Chondrocyte (in vitro differentiated cells): ENCODE data around the gene IVL. TPM values are rescaled to one million over a fixed set of nuclear protein-coding genes. Genes with fewer than 3 reads are reported as not detected.

Experiments
- DNase-seq: peaks from one replicate; pipeline ENCODE4 v3.0.0; 2021; ENCODE audit warnings: mixed read lengths, low spot score
- H3K27ac Mint-ChIP-seq: one replicate; pipeline ENCODE4 v1.8.0; 2021; ENCODE audit warnings: mild to moderate bottlenecking, moderate library complexity, mixed read lengths; ENCODE audit not compliant: unreplicated experiment
- H3K27me3 Mint-ChIP-seq: 2 replicates; pipeline ENCODE4 v1.8.0; 2021; ENCODE audit warnings: low read depth, mixed read lengths
- H3K36me3 Mint-ChIP-seq: 2 replicates; pipeline ENCODE4 v1.8.0; 2021; ENCODE audit warnings: low read depth, mixed read lengths
- H3K4me1 Mint-ChIP-seq: 2 replicates; pipeline ENCODE4 v1.8.0; 2021; ENCODE audit warnings: low read depth, mild to moderate bottlenecking, mixed read lengths
- H3K4me3 Mint-ChIP-seq: one replicate; pipeline ENCODE4 v1.8.0; 2021; ENCODE audit warnings: mild to moderate bottlenecking, moderate library complexity, mixed read lengths; ENCODE audit not compliant: unreplicated experiment
- H3K9me3 Mint-ChIP-seq: 2 replicates; pipeline ENCODE4 v1.8.0; 2021; ENCODE audit warnings: low read depth, mixed read lengths
- long read RNA-seq: library from polyadenylated mRNA; stranded (forward); transcript quantifications from one replicate; pipeline ENCODE4 v2.0.0, GENCODE V29; 2021
- total RNA-seq: library from RNA; stranded (reverse); gene quantifications from 3 replicates; pipeline ENCODE4 v1.2.1, GENCODE V29; 2021
- TF ChIP-seq, protein P1 (sequence below): fragments of 200-600 bp; sonication (generic); IDR thresholded peaks from 2 replicates; pipeline ENCODE4 v1.5.0; 2021; ENCODE audit warnings: antibody characterized with exemption, mild to moderate bottlenecking, moderate library complexity

Gene IVL, protein sequence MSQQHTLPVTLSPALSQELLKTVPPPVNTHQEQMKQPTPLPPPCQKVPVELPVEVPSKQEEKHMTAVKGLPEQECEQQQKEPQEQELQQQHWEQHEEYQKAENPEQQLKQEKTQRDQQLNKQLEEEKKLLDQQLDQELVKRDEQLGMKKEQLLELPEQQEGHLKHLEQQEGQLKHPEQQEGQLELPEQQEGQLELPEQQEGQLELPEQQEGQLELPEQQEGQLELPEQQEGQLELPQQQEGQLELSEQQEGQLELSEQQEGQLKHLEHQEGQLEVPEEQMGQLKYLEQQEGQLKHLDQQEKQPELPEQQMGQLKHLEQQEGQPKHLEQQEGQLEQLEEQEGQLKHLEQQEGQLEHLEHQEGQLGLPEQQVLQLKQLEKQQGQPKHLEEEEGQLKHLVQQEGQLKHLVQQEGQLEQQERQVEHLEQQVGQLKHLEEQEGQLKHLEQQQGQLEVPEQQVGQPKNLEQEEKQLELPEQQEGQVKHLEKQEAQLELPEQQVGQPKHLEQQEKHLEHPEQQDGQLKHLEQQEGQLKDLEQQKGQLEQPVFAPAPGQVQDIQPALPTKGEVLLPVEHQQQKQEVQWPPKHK
- total RNA-seq: not detected in 3 replicates
- long read RNA-seq: 0 reads

GRCh38 chr1:152907686-152908601, at the start of gene IVL:
Gene IVL (plus strand): TSS chr1:152908546. CDS start chr1:152909798, 1,252 bp downstream.
- Mint-ChIP-seq H3K4me3 (no peak within 1 kb of the TSS), H3K27me3 (no peaks in the 10 kb centered on the region), H3K9me3 (no peaks in the 10 kb centered on the region), H3K27ac (no peak within 1 kb of the TSS), H3K4me1 (no peaks in the 10 kb centered on the region), H3K36me3 (no peaks in the 10 kb centered on the region)
- no peak for DNase-seq
- TF ChIP-seq, protein P1, sequence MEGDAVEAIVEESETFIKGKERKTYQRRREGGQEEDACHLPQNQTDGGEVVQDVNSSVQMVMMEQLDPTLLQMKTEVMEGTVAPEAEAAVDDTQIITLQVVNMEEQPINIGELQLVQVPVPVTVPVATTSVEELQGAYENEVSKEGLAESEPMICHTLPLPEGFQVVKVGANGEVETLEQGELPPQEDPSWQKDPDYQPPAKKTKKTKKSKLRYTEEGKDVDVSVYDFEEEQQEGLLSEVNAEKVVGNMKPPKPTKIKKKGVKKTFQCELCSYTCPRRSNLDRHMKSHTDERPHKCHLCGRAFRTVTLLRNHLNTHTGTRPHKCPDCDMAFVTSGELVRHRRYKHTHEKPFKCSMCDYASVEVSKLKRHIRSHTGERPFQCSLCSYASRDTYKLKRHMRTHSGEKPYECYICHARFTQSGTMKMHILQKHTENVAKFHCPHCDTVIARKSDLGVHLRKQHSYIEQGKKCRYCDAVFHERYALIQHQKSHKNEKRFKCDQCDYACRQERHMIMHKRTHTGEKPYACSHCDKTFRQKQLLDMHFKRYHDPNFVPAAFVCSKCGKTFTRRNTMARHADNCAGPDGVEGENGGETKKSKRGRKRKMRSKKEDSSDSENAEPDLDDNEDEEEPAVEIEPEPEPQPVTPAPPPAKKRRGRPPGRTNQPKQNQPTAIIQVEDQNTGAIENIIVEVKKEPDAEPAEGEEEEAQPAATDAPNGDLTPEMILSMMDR: no peak

DNA sequence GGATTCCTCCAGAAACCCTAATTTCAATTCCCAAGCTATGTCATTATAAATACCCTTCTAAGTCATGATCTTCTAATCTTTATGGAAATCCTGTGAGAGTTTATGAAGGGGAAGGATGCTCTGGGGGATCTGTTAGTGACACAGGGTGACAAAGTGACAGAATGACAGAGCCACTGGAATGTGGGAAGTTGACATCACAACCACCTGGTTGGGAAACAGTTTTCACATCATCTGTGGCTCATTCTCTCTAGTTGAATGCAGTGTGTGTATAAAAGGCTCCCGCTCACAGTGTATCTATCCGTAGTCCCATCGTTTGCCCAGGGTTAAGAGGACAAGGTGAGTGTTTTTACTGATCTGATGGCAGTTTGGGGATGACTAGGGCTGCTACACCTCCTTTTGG, 48.6 kb upstream of the IVL start, which contains the start of gene LCE7A:
Gene LCE7A, plus strand, starts transcription at position 301 of the 400 bp plus-strand sequence. CDS start 702 bp downstream, outside the sequence.
- Mint-ChIP-seq H3K4me3 (no peak within 1 kb of the TSS), H3K4me1 (no peaks in the 10 kb centered on the region), H3K27ac (no peak within 1 kb of the TSS), H3K36me3 (no peaks in the 10 kb centered on the region), H3K9me3 (no peaks in the 10 kb centered on the region), H3K27me3 (peaks cover 3% of the 10 kb centered on the region)
- TF ChIP-seq, protein P1: no peak
- DNase-seq: no peak

DNA sequence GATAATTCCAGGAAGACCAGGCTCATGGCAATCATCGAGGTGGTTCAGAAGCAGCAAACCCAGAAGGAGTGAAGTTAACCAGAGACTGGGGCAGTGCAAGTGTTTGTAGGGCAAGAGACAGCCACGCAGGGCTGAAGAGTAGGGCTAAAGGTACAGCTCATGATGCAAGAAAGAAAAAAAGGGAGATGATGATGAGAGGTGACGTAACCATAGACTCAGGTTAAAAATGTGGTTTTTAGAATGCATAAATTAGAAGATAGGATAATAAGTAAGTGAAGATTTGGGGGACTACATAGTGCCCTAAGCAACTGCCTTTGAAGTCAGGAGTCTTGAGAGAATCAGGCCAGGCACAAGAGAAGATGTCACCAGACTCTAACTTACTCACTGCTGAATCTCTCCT, 48.2 kb upstream of the IVL start:
- Mint-ChIP-seq H3K27me3 (peaks cover 3% of the 10 kb centered on the region), H3K27ac (no peak overlapping the region), H3K4me3 (no peak overlapping the region), H3K36me3 (no peaks in the 10 kb centered on the region), H3K9me3 (no peaks in the 10 kb centered on the region), H3K4me1 (no peaks in the 10 kb centered on the region)
- TF ChIP-seq, protein P1: no peak
- no peak for DNase-seq

GRCh38 chr1:152861374-152861773, 47.0 kb upstream of the IVL start:
- Mint-ChIP-seq H3K4me3 (no peak overlapping the region), H3K27me3 (peaks cover 3% of the 10 kb centered on the region), H3K36me3 (no peaks in the 10 kb centered on the region), H3K27ac (no peak overlapping the region), H3K4me1 (no peaks in the 10 kb centered on the region), H3K9me3 (no peaks in the 10 kb centered on the region)
- TF ChIP-seq, protein P1: no peak
- DNase-seq: no peak

- Mint-ChIP-seq H3K9me3 (no peaks in the 10 kb centered on the region), H3K4me3 (no peak overlapping the region), H3K36me3 (no peaks in the 10 kb centered on the region), H3K27me3 (peaks cover 3% of the 10 kb centered on the region), H3K4me1 (no peaks in the 10 kb centered on the region), H3K27ac (no peak overlapping the region)
- TF ChIP-seq, protein P1: no peak
- no peak for DNase-seq
Measured at GRCh38 chr1:152864443-152864842, 43.9 kb upstream of the IVL start.
